Inferior parietal cortex (tissue), 1 donor: Measurements from ENCODE around the gene SLC39A9.
"Not testable (repeated sequence)": the region's sequence is repeated elsewhere in the genome, so short reads cannot be mapped to it uniquely, and the experiment has no call there.

Experiments
- DNase-seq: peaks from one replicate; pipeline ENCODE4 v3.0.0-alpha.2; 2016; ENCODE audit errors: extremely low spot score

The SLC39A9 gene

DNA sequence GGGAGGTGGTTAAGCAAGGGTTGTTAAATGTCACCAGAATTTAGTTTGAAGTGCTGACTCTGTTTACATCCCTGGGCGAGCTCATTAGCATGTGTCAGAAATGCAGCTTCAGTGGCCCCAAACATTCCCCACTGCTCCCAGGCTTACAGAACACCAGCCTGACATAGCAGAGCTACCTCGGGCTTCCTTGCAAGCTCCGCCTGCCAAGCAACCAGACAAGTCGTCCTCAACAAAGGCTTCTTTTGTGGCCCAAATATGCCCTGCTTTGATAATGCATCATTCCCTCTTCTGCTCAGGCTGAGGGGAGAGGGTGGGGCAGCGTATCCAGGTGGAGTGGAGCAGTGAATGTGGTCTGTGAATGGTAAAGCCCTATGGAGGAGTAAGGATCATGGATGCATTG is 28.4 kb upstream of the SLC39A9 start:
- no peak for DNase-seq

DNA sequence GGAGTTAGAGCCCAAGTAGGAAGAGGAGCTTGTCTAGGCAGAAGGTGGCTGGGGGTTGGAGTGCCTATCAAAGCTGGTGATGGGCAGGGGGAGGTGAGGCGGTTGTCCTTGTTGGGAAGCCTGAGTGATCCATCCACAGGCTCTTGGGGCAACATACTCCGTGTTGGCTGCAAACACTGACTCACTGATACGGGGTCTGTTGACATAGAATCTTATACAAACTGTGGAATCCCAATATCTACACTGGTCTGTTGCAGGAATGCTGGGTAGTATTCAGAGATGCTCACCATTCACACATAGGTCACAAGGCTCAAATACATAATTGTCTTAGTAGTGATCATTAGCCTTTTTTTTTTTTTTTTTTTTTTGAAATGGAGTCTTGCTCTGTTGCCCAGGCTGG is 26.3 kb upstream of the SLC39A9 start:
- DNase-seq: no peak

DNA sequence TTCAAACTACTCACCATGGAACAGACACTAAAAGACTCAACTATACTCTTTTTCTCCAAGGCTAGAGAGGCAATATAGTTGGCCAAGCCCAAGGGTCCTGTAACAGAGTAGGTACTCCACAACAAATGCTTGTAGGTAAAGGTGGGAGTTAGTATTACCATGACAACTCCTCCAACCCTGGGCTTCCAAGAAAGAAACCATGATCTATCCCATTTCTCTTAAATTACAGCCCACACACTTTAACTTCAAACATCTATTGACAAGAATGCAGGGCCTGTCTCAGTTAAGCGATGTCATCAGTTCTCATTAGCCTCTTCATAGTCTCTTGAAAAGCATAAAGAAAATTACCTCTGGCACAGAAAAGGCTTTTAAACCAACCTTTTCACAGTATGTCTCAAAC is 25.4 kb upstream of the SLC39A9 start:
- no peak for DNase-seq

DNA sequence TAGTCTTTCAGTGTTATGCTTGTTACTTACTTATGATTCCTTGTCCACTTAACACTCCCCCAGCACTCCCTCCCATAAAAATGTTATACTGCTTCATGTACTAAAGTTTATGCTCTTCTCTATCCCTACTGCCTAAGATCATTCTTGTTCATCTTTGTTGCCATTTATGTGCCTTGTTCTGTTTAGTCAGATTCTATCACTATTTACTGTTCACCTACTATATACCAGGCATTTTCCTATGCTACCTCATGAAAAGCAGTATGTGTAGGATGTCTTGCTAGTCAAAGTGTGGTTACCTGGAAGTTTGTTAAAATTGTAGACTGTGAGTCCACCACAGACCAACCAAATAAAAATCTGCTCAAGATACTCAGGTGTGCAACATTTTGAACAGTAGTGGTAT is 24.3 kb upstream of the SLC39A9 start:
- no peak for DNase-seq

GRCh38 chr14:69375182-69375581 is 23.3 kb upstream of the SLC39A9 start:
- DNase-seq: no peak

DNA sequence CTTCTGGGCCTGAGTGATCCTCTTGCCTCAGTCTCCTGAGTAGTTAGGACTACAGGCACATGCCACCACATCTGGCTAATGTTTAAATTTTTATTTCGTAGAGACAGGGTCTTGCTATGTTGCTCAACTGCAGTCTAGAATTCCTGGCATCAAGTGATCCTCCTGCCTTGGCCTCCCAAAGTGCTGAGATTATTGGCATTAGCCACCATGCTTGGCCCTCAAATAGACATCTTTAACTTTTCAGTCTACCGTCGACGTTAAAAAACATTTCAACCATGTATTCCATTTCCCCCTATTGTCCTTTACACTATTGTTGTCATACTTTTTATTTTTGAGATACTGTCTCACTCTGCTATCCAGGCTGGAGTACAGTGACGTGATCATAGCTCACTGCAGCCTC is 22.8 kb upstream of the SLC39A9 start:
- no peak for DNase-seq

- no peak for DNase-seq
These were observed 22.1 kb upstream of the SLC39A9 start for GRCh38 chr14:69376439-69376838.

- no peak for DNase-seq
These were observed 20.2 kb upstream of the SLC39A9 start for GRCh38 chr14:69378274-69378673.

GRCh38 chr14:69387311-69387710 is 11.2 kb upstream of the SLC39A9 start:
- no peak for DNase-seq

DNA sequence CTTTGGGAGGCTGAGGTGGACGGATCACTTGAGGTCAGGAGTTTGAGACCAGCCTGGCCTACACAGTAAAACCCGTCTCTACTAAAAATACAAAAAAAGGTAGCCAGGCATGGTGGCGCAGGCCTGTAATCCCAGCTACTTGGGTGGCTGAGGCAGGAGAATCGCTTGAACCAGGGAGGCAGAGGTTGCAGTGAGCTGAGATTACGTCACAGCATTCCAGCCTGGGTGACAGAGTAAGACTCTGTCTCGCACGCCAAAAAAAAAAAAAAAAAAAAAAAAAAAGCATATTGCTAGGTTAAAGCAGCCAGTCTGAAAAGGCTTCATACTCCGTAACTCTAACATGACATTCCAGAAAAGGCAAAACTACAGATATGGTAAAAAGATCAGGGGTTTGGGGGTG is 7.1 kb upstream of the SLC39A9 start:
- DNase-seq: not testable (repeated sequence)

DNA sequence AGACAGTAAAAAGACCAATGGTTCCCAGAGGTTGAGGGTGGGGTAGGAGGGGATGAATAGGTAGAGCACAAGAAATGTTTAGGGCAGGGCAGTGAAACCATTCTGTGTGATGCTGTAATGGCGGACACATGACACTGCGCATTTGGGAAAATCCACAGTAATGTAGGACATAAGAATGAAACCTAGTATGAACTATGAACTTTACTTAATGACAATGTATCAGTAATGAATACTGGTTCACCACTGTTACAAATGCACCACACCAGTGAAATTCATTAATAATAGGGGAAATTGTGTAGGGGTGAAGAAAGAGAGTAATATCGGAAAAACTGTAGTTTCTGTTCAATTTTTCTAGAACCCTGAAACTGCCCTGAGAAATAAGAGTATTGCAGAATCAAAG is 6.0 kb upstream of the SLC39A9 start:
- DNase-seq: no peak

DNA sequence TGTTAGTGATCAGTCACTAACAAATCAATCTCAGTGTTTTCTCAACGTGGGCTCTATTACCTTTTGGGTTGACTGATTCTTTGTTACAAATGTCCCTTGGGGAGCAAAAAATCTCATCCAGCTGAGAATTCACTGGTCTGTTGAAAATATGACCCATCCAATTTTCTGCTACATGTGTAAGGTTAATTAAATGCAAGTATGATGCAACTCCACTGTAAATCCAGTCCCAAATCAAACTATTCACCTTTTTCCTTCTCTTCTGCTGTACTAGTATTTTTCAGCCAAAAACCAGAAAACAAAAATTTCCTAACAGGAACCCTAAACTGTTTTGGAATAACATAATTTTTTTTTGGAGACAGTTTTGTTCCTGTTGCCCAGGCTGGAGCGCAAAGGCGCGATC is 2.6 kb upstream of the SLC39A9 start:
- no peak for DNase-seq

DNA sequence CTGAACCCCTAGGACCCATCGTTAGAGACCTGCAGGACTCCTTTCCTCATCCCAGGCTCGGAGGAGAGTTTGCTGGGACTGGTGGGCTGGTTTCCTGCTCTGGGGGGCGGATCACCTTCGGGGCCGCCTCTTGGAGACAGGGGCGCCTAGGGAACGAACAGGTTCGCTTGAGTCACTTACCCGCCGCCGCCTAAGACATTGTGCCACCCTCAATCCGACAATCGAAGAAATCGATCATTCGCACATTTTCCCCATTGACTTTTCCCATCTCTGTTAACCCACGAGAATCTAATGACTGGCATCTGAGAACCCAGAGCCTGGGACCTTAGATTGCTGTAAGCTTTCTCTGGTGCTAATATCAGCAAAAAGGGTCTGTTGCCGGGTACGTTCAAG is 322 bp downstream of the SLC39A9 start:
- DNase-seq: no peak

GRCh38 chr14:69399750-69400149 is 1.3 kb downstream of the SLC39A9 start:
- DNase-seq: no peak

DNA sequence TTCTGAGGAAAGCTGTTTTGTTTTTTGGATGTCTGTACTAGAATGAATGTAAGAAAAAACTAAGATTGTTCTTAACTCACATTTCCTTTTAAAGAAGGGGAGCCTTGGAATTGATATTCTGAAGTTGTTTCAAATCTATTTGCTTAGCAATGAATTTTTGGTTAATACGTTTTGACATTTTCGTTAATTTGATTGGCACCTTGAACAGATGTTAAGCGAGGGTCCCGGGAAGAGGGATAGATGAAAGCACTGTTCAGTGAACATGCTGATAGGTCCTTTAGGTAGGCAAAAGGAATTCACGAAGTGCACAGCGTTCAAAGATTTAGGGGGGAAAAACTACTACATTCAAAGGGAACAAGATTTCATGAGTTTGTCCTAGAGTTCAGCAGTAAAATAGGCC is 1.7 kb downstream of the SLC39A9 start:
- DNase-seq: no peak

DNA sequence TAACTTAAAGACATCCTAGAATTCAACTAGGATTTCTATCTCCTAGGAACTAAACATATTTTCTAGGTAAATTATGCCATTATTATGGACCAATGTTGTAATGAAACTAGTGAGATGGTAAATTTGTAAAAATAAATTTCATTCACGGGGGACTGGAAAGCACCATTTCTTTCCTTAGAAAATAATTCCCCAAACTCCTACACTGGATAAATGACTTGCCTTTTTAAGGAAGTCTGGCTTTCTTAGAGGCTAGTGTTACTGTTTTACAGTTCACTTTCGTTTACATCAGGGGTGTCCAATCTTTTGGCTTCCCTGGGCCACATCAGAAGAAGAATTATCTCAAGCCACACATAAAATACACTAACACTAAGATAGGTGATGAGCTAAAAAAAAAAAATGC is 3.3 kb downstream of the SLC39A9 start:
- DNase-seq: no peak

- no peak for DNase-seq
These were observed 6.0 kb downstream of the SLC39A9 start for GRCh38 chr14:69404478-69404877.

- no peak for DNase-seq
These were observed 6.4 kb downstream of the SLC39A9 start for GRCh38 chr14:69404883-69405282.

- no peak for DNase-seq
These were observed 7.3 kb downstream of the SLC39A9 start for GRCh38 chr14:69405762-69406161.

DNA sequence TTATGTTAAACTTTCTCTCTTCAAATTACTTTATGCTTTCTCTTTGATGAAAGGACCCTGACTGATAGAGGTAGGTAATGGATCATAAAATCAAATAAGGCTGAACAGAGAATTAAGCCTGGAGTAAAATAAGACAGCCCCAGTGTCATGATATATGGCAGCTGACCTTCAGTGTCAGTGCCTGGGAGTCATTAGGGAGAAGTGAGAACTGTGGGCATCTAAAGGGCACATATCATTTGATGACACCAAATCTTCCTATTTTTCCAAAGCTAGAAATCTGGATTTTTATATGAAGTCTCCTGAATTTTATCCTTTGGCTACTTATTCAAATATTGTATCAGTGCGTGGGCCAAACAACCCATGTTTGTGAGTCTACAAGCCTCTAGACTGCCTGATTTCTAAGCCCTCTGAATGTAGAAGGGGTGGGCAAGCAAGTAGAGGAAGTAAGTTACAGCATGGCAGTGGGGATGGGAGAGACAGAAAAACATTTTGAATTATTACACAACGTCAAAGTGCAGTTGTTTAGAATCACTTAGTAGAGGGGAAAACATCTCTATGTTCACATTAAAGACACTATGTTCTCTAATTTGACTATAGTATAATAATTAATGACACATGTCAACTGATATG is 10.0 kb downstream of the SLC39A9 start:
- no peak for DNase-seq

DNA sequence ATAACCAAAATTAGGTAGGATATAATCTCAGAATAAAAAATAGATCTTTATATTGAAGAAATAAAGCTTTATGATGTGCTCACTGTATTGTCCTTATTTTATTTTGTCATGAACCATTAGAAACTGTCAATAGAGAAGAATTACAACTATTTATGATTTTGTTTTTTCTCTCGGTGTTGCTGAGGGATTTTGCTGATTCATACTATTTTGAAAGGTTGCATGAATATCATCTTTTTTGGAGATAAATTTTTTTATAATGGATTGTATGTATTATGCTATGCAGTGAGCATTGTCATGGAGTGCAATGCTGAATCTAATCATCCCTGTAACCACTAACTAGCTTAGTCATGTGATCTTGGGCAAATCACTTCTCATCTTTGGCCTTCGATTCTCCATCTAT is 15.0 kb downstream of the SLC39A9 start:
- no peak for DNase-seq

GRCh38 chr14:69416087-69416486 is 17.6 kb downstream of the SLC39A9 start:
- DNase-seq: not testable (repeated sequence)

- DNase-seq: no peak
These were observed 24.8 kb downstream of the SLC39A9 start for GRCh38 chr14:69423279-69423678.

GRCh38 chr14:69424149-69424923 is 25.8 kb downstream of the SLC39A9 start:
- DNase-seq: no peak
